ENCODE measurements around the gene SDS.

Gene SDS

GRCh38 chr12:113436586-113436985, 32.9 kb upstream of the SDS start:
- Histone ChIP-seq H3K79me2 (ENCODE audit: control insufficient read depth, insufficient read depth, low read length) (no peaks in the 10 kb centered on the region), H3K23ac (ENCODE audit: low read length) (no peak overlapping the region), H3K4ac (ENCODE audit: low read depth, low read length) (no peak overlapping the region), H4K5ac (ENCODE audit: low read length) (no peak overlapping the region), H3K56ac (ENCODE audit: low read length) (no peak overlapping the region), H3K4me2 (ENCODE audit: low read length) (no peak overlapping the region), H4K8ac (ENCODE audit: low read depth, low read length) (no peak overlapping the region), H3K27me3 (ENCODE audit: insufficient read depth, low read length, poor library complexity) (no peaks in the 10 kb centered on the region), H3K79me1 (ENCODE audit: low read length) (no peaks in the 10 kb centered on the region), H2BK5ac (ENCODE audit: low read length) (no peak overlapping the region), H3K4me3 (ENCODE audit: low read length) (no peak overlapping the region), H3K9ac (ENCODE audit: low read length) (no peak overlapping the region), H3K27ac (ENCODE audit: low read depth, low read length) (no peak overlapping the region), H2BK120ac (ENCODE audit: low read depth, low read length) (no peak overlapping the region), H3K18ac (ENCODE audit: low read length) (no peak overlapping the region), H3K36me3 (ENCODE audit: control insufficient read depth, insufficient read depth, low read length) (no peaks in the 10 kb centered on the region), H2BK15ac (replicated peaks; ENCODE audit: low read depth) (no peak overlapping the region), H3K4me1 (ENCODE audit: control insufficient read depth, low read depth, low read length) (no peaks in the 10 kb centered on the region), H2AK5ac (ENCODE audit: low read length) (no peak overlapping the region)
- whole genome bisulfite sequencing (ENCODE audit: extremely low coverage, insufficient coverage, low lambda C conversion rate) = no CpG with 5 or more reads among the region's 6 CpGs
- DNase-seq = no peak

- Histone ChIP-seq H3K79me1 (ENCODE audit: low read length) (no peaks in the 10 kb centered on the region), H3K4me2 (ENCODE audit: low read length) (no peak overlapping the region), H3K4me3 (ENCODE audit: low read length) (no peak overlapping the region), H3K56ac (ENCODE audit: low read length) (no peak overlapping the region), H3K36me3 (ENCODE audit: control insufficient read depth, insufficient read depth, low read length) (no peaks in the 10 kb centered on the region), H3K4ac (ENCODE audit: low read depth, low read length) (no peak overlapping the region), H3K27ac (ENCODE audit: low read depth, low read length) (no peak overlapping the region), H4K5ac (ENCODE audit: low read length) (no peak overlapping the region), H3K9ac (ENCODE audit: low read length) (no peak overlapping the region), H4K8ac (ENCODE audit: low read depth, low read length) (no peak overlapping the region), H2BK120ac (ENCODE audit: low read depth, low read length) (no peak overlapping the region), H3K18ac (ENCODE audit: low read length) (no peak overlapping the region), H3K4me1 (ENCODE audit: control insufficient read depth, low read depth, low read length) (no peaks in the 10 kb centered on the region), H2BK5ac (ENCODE audit: low read length) (no peak overlapping the region), H2AK5ac (ENCODE audit: low read length) (no peak overlapping the region), H3K23ac (ENCODE audit: low read length) (no peak overlapping the region), H3K79me2 (ENCODE audit: control insufficient read depth, insufficient read depth, low read length) (no peaks in the 10 kb centered on the region), H3K27me3 (ENCODE audit: insufficient read depth, low read length, poor library complexity) (no peaks in the 10 kb centered on the region), H2BK15ac (replicated peaks; ENCODE audit: low read depth) (no peak overlapping the region)
- no peak for DNase-seq
- WGBS (ENCODE audit: extremely low coverage, insufficient coverage, low lambda C conversion rate) = no CpG with 5 or more reads among the region's 5 CpGs
Observed at GRCh38 chr12:113435367-113435766, 31.7 kb upstream of the SDS start.

- no peak overlapping the region for H2BK120ac ChIP-seq (ENCODE audit: low read depth, low read length)
- no peak overlapping the region for H3K4me3 ChIP-seq (ENCODE audit: low read length)
Observed at GRCh38 chr12:113432986-113433385, 29.3 kb upstream of the SDS start.

GRCh38 chr12:113428482-113428881, 24.8 kb upstream of the SDS start:
- no peaks in the 10 kb centered on the region for H3K79me2 ChIP-seq (ENCODE audit: control insufficient read depth, insufficient read depth, low read length)
- H3K4me1 ChIP-seq (ENCODE audit: control insufficient read depth, low read depth, low read length) = no peaks in the 10 kb centered on the region
- no peak overlapping the region for H2BK15ac ChIP-seq (replicated peaks; ENCODE audit: low read depth)
- H3K27ac ChIP-seq (ENCODE audit: low read depth, low read length) = no peak overlapping the region
- no peak overlapping the region for H2BK5ac ChIP-seq (ENCODE audit: low read length)
- no peaks in the 10 kb centered on the region for H3K27me3 ChIP-seq (ENCODE audit: insufficient read depth, low read length, poor library complexity)
- no peak overlapping the region for H2BK120ac ChIP-seq (ENCODE audit: low read depth, low read length)
- no peak overlapping the region for H3K18ac ChIP-seq (ENCODE audit: low read length)
- no peak overlapping the region for H3K23ac ChIP-seq (ENCODE audit: low read length)
- no peak for DNase-seq
- H4K8ac ChIP-seq (ENCODE audit: low read depth, low read length) = no peak overlapping the region
- H3K36me3 ChIP-seq (ENCODE audit: control insufficient read depth, insufficient read depth, low read length) = no peaks in the 10 kb centered on the region
- no CpG with 5 or more reads among the region's 1 CpG for WGBS (ENCODE audit: extremely low coverage, insufficient coverage, low lambda C conversion rate)
- no peak overlapping the region for H3K4me3 ChIP-seq (ENCODE audit: low read length)
- no peaks in the 10 kb centered on the region for H3K79me1 ChIP-seq (ENCODE audit: low read length)
- H3K9ac ChIP-seq (ENCODE audit: low read length) = no peak overlapping the region
- no peak overlapping the region for H4K5ac ChIP-seq (ENCODE audit: low read length)
- H3K4me2 ChIP-seq (ENCODE audit: low read length) = no peak overlapping the region
- H3K4ac ChIP-seq (ENCODE audit: low read depth, low read length) = no peak overlapping the region
- H3K56ac ChIP-seq (ENCODE audit: low read length) = no peak overlapping the region
- no peak overlapping the region for H2AK5ac ChIP-seq (ENCODE audit: low read length)

More at GRCh38 chr12:113432986-113433385, 29.3 kb upstream of the SDS start:
- Histone ChIP-seq H3K56ac (ENCODE audit: low read length) (no peak overlapping the region), H3K23ac (ENCODE audit: low read length) (no peak overlapping the region), H3K27me3 (ENCODE audit: insufficient read depth, low read length, poor library complexity) (no peaks in the 10 kb centered on the region), H3K9ac (ENCODE audit: low read length) (no peak overlapping the region), H3K4me2 (ENCODE audit: low read length) (no peak overlapping the region), H2AK5ac (ENCODE audit: low read length) (no peak overlapping the region), H3K79me1 (ENCODE audit: low read length) (no peaks in the 10 kb centered on the region), H3K79me2 (ENCODE audit: control insufficient read depth, insufficient read depth, low read length) (no peaks in the 10 kb centered on the region), H3K27ac (ENCODE audit: low read depth, low read length) (no peak overlapping the region), H3K4ac (ENCODE audit: low read depth, low read length) (no peak overlapping the region), H4K8ac (ENCODE audit: low read depth, low read length) (no peak overlapping the region), H3K4me1 (ENCODE audit: control insufficient read depth, low read depth, low read length) (no peaks in the 10 kb centered on the region), H2BK15ac (replicated peaks; ENCODE audit: low read depth) (no peak overlapping the region), H2BK5ac (ENCODE audit: low read length) (no peak overlapping the region), H3K18ac (ENCODE audit: low read length) (no peak overlapping the region), H3K36me3 (ENCODE audit: control insufficient read depth, insufficient read depth, low read length) (no peaks in the 10 kb centered on the region), H4K5ac (ENCODE audit: low read length) (no peak overlapping the region)
- DNase-seq = no peak

- no peak overlapping the region for H4K5ac ChIP-seq (ENCODE audit: low read length)
- no peaks in the 10 kb centered on the region for H3K36me3 ChIP-seq (ENCODE audit: control insufficient read depth, insufficient read depth, low read length)
- H3K9ac ChIP-seq (ENCODE audit: low read length) = no peak overlapping the region
- H2BK120ac ChIP-seq (ENCODE audit: low read depth, low read length) = no peak overlapping the region
- H2BK15ac ChIP-seq (replicated peaks; ENCODE audit: low read depth) = no peak overlapping the region
- H3K79me2 ChIP-seq (ENCODE audit: control insufficient read depth, insufficient read depth, low read length) = no peaks in the 10 kb centered on the region
- no peak overlapping the region for H2AK5ac ChIP-seq (ENCODE audit: low read length)
- H3K79me1 ChIP-seq (ENCODE audit: low read length) = no peaks in the 10 kb centered on the region
- H3K4me3 ChIP-seq (ENCODE audit: low read length) = no peak overlapping the region
- H3K4me2 ChIP-seq (ENCODE audit: low read length) = no peak overlapping the region
- no peak overlapping the region for H3K4ac ChIP-seq (ENCODE audit: low read depth, low read length)
- H3K23ac ChIP-seq (ENCODE audit: low read length) = no peak overlapping the region
- no peak overlapping the region for H3K27ac ChIP-seq (ENCODE audit: low read depth, low read length)
- no peak overlapping the region for H3K18ac ChIP-seq (ENCODE audit: low read length)
- WGBS (ENCODE audit: extremely low coverage, insufficient coverage, low lambda C conversion rate) = no CpG with 5 or more reads among the region's 9 CpGs
- no peak overlapping the region for H2BK5ac ChIP-seq (ENCODE audit: low read length)
- H4K8ac ChIP-seq (ENCODE audit: low read depth, low read length) = no peak overlapping the region
- H3K4me1 ChIP-seq (ENCODE audit: control insufficient read depth, low read depth, low read length) = no peaks in the 10 kb centered on the region
- DNase-seq = no peak
- no peak overlapping the region for H3K56ac ChIP-seq (ENCODE audit: low read length)
- no peaks in the 10 kb centered on the region for H3K27me3 ChIP-seq (ENCODE audit: insufficient read depth, low read length, poor library complexity)
Observed at GRCh38 chr12:113427882-113428281, 24.2 kb upstream of the SDS start.

- DNase-seq = peak; percentile 26
- no peaks in the 10 kb centered on the region for H3K4me1 ChIP-seq (ENCODE audit: control insufficient read depth, low read depth, low read length)
- H3K4me3 ChIP-seq (ENCODE audit: low read length) = no peak overlapping the region
- no peak overlapping the region for H2BK120ac ChIP-seq (ENCODE audit: low read depth, low read length)
- H2BK15ac ChIP-seq (replicated peaks; ENCODE audit: low read depth) = no peak overlapping the region
- H3K79me2 ChIP-seq (ENCODE audit: control insufficient read depth, insufficient read depth, low read length) = no peaks in the 10 kb centered on the region
- no peak overlapping the region for H2BK5ac ChIP-seq (ENCODE audit: low read length)
- H3K9ac ChIP-seq (ENCODE audit: low read length) = no peak overlapping the region
- H3K36me3 ChIP-seq (ENCODE audit: control insufficient read depth, insufficient read depth, low read length) = no peaks in the 10 kb centered on the region
- no peak overlapping the region for H3K27ac ChIP-seq (ENCODE audit: low read depth, low read length)
- no peaks in the 10 kb centered on the region for H3K27me3 ChIP-seq (ENCODE audit: insufficient read depth, low read length, poor library complexity)
- no peak overlapping the region for H3K4ac ChIP-seq (ENCODE audit: low read depth, low read length)
- H3K23ac ChIP-seq (ENCODE audit: low read length) = no peak overlapping the region
- no peak overlapping the region for H3K56ac ChIP-seq (ENCODE audit: low read length)
- WGBS (ENCODE audit: extremely low coverage, insufficient coverage, low lambda C conversion rate) = no CpG with 5 or more reads among the region's 11 CpGs
- H3K4me2 ChIP-seq (ENCODE audit: low read length) = peak overlapping the region; percentile 13
- H4K5ac ChIP-seq (ENCODE audit: low read length) = no peak overlapping the region
- H3K18ac ChIP-seq (ENCODE audit: low read length) = no peak overlapping the region
- H3K79me1 ChIP-seq (ENCODE audit: low read length) = no peaks in the 10 kb centered on the region
- H2AK5ac ChIP-seq (ENCODE audit: low read length) = no peak overlapping the region
- no peak overlapping the region for H4K8ac ChIP-seq (ENCODE audit: low read depth, low read length)
Observed at GRCh38 chr12:113425960-113426453, 22.3 kb upstream of the SDS start.
